Measurements from ENCODE around the gene PAWR.

- TF ChIP-seq EP300 (IDR thresholded peaks at IDR 0.05): no peak
- TF ChIP-seq POLR2AphosphoS5 (IDR thresholded peaks at IDR 0.05): no peak
Measured at GRCh38 chr12:79732638-79733037, 41.9 kb upstream of the PAWR start.
